GM06990 (cell line): ENCODE results near the gene RAB38.

ENCODE experiments used
- DNase-seq: peaks from one replicate; pipeline ENCODE4 v3.0.0-alpha.2; 2011; ENCODE audit not compliant: insufficient read length; ENCODE audit errors: extremely low read depth
- H3K27me3 ChIP-seq: replicated peaks from 2 replicates; pipeline ENCODE4 v1.6.0; 2011; ENCODE audit warnings: low read length; ENCODE audit not compliant: control insufficient read depth, insufficient read depth
- H3K36me3 ChIP-seq: 2 replicates; pipeline ENCODE4 v1.5.1; 2011; ENCODE audit warnings: low read length; ENCODE audit not compliant: control insufficient read depth, insufficient read depth
- H3K4me3 ChIP-seq: replicated peaks from 2 replicates; pipeline ENCODE4 v1.5.1; 2011; ENCODE audit warnings: low read depth, mild to moderate bottlenecking, control low read depth, low read length
- CTCF ChIP-seq: IDR thresholded peaks from 2 replicates; pipeline ENCODE4 v1.5.1; 2011; ENCODE audit warnings: low read length, control low read depth, mild to moderate bottlenecking, inconsistent platforms; ENCODE audit not compliant: insufficient read depth, poor library complexity, severe bottlenecking

RAB38 gene

GRCh38 chr11:88098289-88098688, 77.0 kb downstream of the RAB38 start:
- no peak overlapping the region for H3K4me3 ChIP-seq
- no peak for TF ChIP-seq CTCF
- H3K36me3 ChIP-seq: no peaks in the 10 kb centered on the region
- no peaks in the 10 kb centered on the region for H3K27me3 ChIP-seq
- DNase-seq: no peak

- DNase-seq: no peak
- H3K4me3 ChIP-seq: no peak overlapping the region
- H3K27me3 ChIP-seq: no peaks in the 10 kb centered on the region
- H3K36me3 ChIP-seq: no peaks in the 10 kb centered on the region
- no peak for TF ChIP-seq CTCF
These were observed 86.1 kb downstream of the RAB38 start for GRCh38 chr11:88089134-88089533.

- Histone ChIP-seq H3K4me3 (no peak overlapping the region), H3K36me3 (no peaks in the 10 kb centered on the region), H3K27me3 (no peaks in the 10 kb centered on the region)
- no peak for DNase-seq
- TF ChIP-seq CTCF: no peak
These were observed 87.9 kb downstream of the RAB38 start for GRCh38 chr11:88087337-88087736.

GRCh38 chr11:88086297-88086696, 88.9 kb downstream of the RAB38 start:
- H3K4me3 ChIP-seq: no peak overlapping the region
- no peak for DNase-seq
- no peak for TF ChIP-seq CTCF
- H3K27me3 ChIP-seq: no peaks in the 10 kb centered on the region
- no peaks in the 10 kb centered on the region for H3K36me3 ChIP-seq

GRCh38 chr11:88070437-88070836, 104.8 kb downstream of the RAB38 start:
- no peak for TF ChIP-seq CTCF
- H3K36me3 ChIP-seq: no peaks in the 10 kb centered on the region
- no peak for DNase-seq
- no peaks in the 10 kb centered on the region for H3K27me3 ChIP-seq
- no peak overlapping the region for H3K4me3 ChIP-seq

- Histone ChIP-seq H3K36me3 (no peaks in the 10 kb centered on the region), H3K4me3 (no peak overlapping the region)
These were observed 106.2 kb downstream of the RAB38 start for GRCh38 chr11:88068848-88069554.

More at GRCh38 chr11:88068848-88069554, 106.2 kb downstream of the RAB38 start:
- H3K27me3 ChIP-seq: no peaks in the 10 kb centered on the region
- DNase-seq: no peak
- TF ChIP-seq CTCF: no peak
